HS-5 (cell line): ENCODE results near the gene PDE3B.
"Not testable (repeated sequence)": the region's sequence is repeated elsewhere in the genome, so short reads cannot be mapped to it uniquely, and the experiment has no call there.

ENCODE experiments used
- DNase-seq: peaks from one replicate; pipeline ENCODE4 v3.0.0-alpha.2; 2012; ENCODE audit warnings: low read depth

The PDE3B gene

DNA sequence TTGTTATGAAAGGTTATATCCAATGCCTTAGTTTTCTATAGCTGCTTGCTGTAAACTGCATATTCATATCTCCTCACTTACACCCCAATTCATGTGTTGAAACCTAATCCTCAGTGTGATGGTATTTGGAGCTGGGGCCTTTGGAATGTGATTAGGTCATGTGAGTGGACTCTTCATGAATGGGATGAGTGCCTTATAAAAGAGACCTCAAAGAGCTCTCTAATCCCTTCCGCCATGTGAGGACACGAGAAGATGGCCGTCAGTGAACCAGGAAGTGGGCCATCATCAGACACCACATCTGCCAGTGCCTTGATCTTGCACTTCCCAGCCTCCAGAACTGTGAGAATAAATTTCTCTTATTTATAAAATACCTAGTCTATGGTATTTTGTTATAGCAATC lies 169.2 kb downstream of the PDE3B start:
- no peak for DNase-seq

DNA sequence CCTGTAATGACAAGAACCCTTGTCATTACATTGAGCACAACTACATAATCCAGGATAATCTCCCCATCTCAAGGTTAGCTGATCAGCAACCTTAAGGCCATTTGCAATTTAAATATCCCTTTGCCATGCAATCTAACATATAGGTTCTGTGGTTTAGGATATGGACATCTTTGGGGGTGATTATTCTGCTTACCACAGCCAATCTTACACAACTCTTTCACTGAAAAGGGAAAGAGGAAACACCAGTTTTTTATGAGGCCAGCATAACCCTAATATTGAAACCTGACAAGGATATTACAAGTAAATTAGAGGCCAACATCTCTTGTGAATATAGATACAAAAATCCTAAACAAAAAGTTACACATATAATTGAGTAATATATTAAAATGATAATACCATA lies 169.9 kb downstream of the PDE3B start:
- DNase-seq: no peak

DNA sequence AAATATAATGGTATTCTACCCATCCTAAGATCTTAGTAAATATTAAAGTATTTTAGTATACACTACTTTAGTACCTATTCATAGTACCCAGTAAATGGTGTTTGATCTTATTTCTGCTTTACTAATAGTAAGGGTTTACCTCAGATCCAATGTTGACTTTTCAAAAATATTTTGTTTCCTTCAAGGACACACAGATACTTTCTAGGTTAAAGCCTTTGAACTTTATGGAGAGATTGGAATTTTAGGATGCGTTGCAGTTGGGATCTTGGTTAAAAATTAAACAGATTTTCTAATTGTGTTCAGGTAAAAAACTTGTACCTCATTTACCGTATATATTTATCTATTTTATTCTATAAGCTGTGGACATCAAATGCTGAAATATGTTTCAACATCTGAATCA lies 175.2 kb downstream of the PDE3B start:
- DNase-seq: no peak

- no peak for DNase-seq
Measured at GRCh38 chr11:14819596-14819995, 176.0 kb downstream of the PDE3B start.

DNA sequence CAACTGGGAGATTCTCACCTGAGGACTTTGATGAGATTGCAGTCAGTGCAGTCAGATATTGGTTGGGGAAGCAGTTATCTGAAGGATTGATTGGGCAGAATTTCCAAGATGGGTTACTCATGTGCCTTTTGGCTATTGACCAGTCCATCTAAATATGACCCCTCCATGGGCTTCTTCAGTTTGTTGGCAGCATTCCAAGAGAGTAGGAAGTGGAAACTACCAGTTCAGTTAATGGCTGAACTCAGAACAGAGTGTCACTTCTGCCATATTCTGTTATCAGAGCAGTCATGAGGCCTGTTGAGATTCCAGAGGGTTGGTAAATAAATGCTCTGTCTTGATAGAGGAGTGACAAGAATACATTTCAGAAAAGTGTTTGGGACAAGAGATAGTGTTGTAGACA lies 177.4 kb downstream of the PDE3B start:
- no peak for DNase-seq

GRCh38 chr11:14826600-14826999 lies 183.0 kb downstream of the PDE3B start:
- DNase-seq: no peak

- DNase-seq: no peak
Measured at GRCh38 chr11:14835496-14836492, 192.2 kb downstream of the PDE3B start.

DNA sequence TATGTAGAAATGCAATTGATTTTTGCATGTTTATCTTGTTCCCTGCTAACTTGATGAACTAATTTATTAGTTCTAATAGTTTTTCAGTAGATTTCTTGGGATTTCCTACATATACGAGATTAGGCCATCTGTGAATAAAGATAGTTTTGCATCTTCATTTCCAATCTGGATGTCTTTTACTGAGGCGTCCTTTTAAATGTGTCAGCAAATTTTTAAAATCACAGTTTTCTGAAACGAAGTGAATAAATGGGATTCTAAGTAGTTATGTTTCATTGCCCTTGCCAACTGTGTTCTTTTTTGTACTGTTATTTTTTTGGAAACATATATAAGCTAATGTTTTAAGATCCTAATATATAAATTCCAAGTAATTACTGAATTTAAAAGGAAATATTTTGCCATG lies 198.4 kb downstream of the PDE3B start:
- no peak for DNase-seq

DNA sequence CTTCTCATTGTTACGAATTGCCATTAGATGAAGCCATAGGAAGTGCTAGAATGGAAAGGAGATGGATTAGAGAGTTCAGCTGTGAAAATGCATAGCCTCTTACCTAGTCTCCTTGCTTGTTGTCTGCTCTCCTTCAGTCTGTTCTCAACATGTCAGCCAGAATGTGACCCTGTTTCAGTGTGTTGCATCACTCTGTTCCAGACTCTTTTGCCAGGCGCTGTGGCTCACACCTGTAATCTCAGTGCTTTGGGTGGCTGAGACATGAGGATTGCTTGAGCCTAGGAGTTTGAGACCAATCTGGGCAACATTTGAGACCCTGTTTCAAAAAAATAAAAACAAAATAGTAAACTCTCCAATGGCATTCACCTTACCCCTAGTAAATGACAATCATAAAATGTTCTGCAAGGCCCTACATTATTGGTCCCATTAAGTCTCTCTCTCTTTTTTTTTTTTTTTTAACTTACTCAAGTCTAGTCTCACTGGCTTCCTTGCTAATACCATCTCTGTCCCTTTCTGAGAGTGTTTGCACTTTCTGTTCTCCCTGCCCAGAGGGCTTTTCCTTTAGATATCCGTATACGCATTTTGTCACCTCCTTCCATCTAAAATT lies 209.1 kb downstream of the PDE3B start:
- no peak for DNase-seq

- no peak for DNase-seq
Measured at GRCh38 chr11:14854057-14854456, 210.5 kb downstream of the PDE3B start.

DNA sequence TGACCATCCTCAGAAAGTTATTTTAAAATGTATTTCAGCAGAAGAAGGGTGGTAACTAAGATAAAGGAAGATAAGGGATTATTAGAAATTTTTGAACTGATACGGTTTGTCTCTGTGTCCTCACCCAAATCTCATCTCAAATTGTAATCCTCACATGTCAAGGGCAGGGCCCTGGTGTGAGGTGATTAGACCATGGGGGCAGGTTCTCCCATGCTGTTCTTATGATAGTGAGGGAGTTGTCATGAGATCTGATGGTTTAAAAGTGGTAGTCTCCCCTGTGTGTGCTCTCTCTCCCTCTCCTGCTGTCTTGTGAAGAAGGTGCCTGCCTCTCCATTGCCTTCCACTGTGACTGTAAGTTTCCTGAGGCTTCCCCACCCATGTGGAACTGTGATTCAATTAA lies 212.3 kb downstream of the PDE3B start:
- no peak for DNase-seq

GRCh38 chr11:14857621-14858020 lies 214.0 kb downstream of the PDE3B start:
- no peak for DNase-seq

- no peak for DNase-seq
Measured at GRCh38 chr11:14858404-14858803, 214.8 kb downstream of the PDE3B start.

- DNase-seq: no peak
Measured at GRCh38 chr11:14860511-14860910, 216.9 kb downstream of the PDE3B start.

DNA sequence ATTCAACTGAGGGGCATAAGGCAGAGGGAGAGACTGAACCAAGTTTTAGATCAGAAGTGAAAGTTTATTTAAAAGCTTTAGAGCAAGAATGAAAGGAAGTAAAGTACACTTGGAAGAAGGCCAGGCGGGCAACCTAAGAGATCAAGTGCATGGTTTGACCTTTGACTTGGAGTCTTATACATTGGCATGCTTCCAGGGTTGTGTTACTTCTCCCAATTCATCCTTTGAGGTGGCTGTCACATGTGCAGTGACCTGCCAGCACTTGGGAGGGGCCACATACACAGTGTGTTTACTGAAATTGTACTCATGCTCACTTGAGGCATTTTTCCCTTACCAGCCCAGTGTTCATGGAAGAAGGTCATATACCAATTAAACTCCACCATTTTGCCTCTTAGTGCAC lies 218.1 kb downstream of the PDE3B start:
- DNase-seq: no peak

- not testable (repeated sequence) for DNase-seq
Measured at GRCh38 chr11:14863775-14864174, 220.2 kb downstream of the PDE3B start.

- no peak for DNase-seq
Measured at GRCh38 chr11:14872032-14872431, 228.4 kb downstream of the PDE3B start.

DNA sequence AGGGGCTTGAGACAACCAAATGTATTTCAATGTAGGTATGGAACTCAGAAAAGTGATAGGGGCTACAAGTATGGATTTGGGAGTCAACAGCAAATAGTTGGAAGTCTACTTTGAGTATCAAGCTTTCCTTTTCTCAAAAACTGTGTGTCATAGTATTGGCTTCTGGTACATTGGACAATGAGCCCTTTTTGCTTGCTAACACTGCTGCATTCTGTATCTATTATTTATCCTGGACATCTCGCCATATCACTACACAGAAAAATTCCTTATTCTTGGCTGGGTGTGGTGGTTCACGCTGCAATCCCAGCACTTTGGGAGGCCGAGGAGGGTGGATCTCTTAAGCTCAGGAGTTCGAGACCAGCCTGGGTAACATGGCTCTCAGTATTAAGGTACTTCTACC lies 230.0 kb downstream of the PDE3B start:
- DNase-seq: no peak

- no peak for DNase-seq
Measured at GRCh38 chr11:14875163-14875562, 231.6 kb downstream of the PDE3B start.

GRCh38 chr11:14881576-14882193 lies 238.1 kb downstream of the PDE3B start:
- DNase-seq: no peak

GRCh38 chr11:14882196-14882595 lies 238.6 kb downstream of the PDE3B start:
- DNase-seq: no peak

- not testable (repeated sequence) for DNase-seq
Measured at GRCh38 chr11:14883683-14884082, 240.1 kb downstream of the PDE3B start.

DNA sequence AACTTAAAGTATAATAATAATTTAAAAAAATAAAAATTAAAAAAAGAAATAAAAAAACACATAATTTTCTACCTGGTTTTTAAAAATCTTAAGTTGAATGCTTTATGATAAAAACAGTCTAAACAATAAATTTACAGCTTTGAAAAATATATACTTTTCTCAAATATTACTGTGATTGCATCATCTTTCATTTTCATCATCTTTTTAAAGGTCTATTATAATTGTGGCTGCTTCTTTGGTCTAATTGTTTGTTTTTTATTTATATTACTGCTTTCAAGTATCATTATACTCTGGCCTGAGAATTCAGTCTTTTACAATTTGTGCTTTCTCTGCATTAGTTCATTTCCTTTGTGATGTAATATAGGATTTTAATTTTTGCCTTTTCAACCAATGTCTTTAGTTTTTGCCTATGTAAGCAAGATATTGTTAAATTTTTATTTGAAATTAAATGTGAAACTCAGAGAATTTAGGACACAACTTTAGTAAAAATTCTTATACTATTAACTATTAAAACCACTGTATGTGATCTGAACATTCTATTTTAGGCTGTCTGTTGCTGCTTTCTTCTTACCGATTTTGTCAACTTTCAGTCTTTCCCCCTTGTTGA lies 241.2 kb downstream of the PDE3B start:
- DNase-seq: no peak
